Lower leg skin (tissue), 4 donors: ENCODE data around the gene GRIA1. TPM values are rescaled to one million over a fixed set of nuclear protein-coding genes. Genes with fewer than 3 reads are reported as not detected.

Experiments
- DNase-seq, 2 donors: peaks; one replicate each; pipeline ENCODE4 v3.0.0-alpha.2; 2019; ENCODE audit warnings: low spot score in 2 of 2
- H3K4me3 ChIP-seq: fragments of 200-600 bp; sonication (generic); 2 replicates; pipeline ENCODE4 v1.5.1; 2017; ENCODE audit warnings: mild to moderate bottlenecking, low read depth; ENCODE audit not compliant: poor library complexity, severe bottlenecking
- POLR2A ChIP-seq, 2 donors: fragments of 450-650 bp; IDR thresholded peaks; one replicate each; pipeline ENCODE4 v1.6.1; 2016 to 2017; ENCODE audit warnings: antibody characterized with exemption in 2 of 2, mild to moderate bottlenecking in 1 of 2, moderate library complexity in 1 of 2
- WGBS, 2 donors: methylation state at CpG; one replicate each; pipeline ENCODE4 v1.1.5; 2018; 5-methylcytosine and 5-hydroxymethylcytosine counted together
- intact Hi-C: fragments of 100-400 bp; cut with DNase I; formaldehyde crosslinking; loops from one replicate; pipeline ENCODE4 v1.15.0; 2023; ENCODE audit warnings: low total_unique reads
- total RNA-seq, 4 donors: library from RNA; depleted of rRNA; stranded (reverse); fragments of >200 nt; gene quantifications; one replicate each; pipeline ENCODE4 v1.1.0, GENCODE V29; 2016
- TF ChIP-seq, protein P1 (sequence below), 3 donors: fragments of 450-650 bp; IDR thresholded peaks; one replicate each; pipeline ENCODE4 v1.5.1; 2016; ENCODE audit warnings: antibody characterized with exemption in 3 of 3, mild to moderate bottlenecking in 3 of 3, moderate library complexity in 2 of 3

The GRIA1 gene
- total RNA-seq, 4 donors from 2014 or later = 0.08 to 2.3 (median 0.40) TPM

DNA sequence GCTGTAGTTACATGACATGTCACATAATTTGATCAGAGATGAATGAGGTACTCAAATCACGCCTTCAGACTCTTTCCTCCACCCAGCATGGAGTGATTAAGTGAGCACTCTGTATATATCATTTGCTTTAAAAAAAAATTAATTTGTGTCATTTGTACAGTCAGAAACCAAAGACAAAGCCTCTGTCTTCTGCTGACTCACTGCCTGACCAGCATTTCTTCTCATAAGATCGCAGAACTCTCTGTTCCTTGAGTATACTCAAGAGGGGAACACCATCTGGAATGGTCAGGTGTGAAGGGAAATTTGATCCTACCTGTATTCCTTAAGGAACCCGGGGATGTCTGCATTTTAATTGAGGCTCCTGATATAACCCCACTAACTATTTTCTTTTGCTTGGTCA lies 293.8 kb downstream of the GRIA1 start:
- TF ChIP-seq POLR2A (IDR thresholded peaks at IDR 0.05) = no peak
- TF ChIP-seq, protein P1, sequence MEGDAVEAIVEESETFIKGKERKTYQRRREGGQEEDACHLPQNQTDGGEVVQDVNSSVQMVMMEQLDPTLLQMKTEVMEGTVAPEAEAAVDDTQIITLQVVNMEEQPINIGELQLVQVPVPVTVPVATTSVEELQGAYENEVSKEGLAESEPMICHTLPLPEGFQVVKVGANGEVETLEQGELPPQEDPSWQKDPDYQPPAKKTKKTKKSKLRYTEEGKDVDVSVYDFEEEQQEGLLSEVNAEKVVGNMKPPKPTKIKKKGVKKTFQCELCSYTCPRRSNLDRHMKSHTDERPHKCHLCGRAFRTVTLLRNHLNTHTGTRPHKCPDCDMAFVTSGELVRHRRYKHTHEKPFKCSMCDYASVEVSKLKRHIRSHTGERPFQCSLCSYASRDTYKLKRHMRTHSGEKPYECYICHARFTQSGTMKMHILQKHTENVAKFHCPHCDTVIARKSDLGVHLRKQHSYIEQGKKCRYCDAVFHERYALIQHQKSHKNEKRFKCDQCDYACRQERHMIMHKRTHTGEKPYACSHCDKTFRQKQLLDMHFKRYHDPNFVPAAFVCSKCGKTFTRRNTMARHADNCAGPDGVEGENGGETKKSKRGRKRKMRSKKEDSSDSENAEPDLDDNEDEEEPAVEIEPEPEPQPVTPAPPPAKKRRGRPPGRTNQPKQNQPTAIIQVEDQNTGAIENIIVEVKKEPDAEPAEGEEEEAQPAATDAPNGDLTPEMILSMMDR (IDR thresholded peaks at IDR 0.05) = no peak
- H3K4me3 ChIP-seq = no peak overlapping the region
- intact Hi-C loops = no loop called here
- 63 to 84% methylated on average over 3 of the region's 3 CpGs for WGBS, 2 donors
- no peak for DNase-seq

DNA sequence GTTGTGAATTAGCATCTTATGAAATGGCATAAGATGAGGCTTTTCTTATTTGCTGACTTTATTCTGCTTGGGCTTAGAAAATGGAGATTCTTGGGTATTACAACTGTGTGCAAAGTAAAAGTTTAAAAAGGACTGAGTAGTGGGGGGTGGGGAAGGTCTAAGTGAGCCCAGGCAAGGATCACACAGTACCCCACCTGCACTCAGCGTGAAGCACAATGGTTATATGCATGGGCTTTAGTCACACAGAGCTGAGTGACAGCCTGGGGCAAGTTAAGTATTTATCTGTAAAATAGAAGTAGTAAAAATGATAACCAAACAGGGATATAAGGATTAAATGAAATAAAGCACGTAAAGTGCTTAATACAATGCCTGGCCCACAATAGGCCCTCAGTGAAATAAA lies 300.9 kb downstream of the GRIA1 start:
- intact Hi-C loops = no loop called here
- DNase-seq = no peak
- TF ChIP-seq, protein P1 (IDR thresholded peaks at IDR 0.05) = no peak
- no peak for TF ChIP-seq POLR2A (IDR thresholded peaks at IDR 0.05)
- WGBS, 2 donors = 80 to 86% methylated on average over 2 of the region's 2 CpGs
- H3K4me3 ChIP-seq = no peak overlapping the region

DNA sequence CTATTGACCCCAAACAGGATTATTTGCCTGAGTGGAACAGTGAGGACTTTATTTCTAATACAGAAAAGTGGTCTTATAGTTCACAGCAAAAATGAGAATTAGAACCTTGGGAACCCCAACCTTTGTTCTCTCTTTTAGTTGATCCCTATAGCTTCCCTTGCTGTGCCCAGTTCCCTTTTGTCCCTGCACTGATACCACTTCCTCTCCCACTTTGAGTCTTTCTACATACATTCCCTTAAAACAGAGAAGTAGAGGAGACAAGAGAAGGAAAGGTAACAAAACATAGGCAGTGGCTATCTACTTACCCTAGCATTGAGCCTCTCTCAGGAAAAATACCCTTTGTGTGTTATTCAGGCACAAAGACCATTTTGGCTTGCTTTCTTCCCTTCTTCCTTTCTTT lies 301.8 kb downstream of the GRIA1 start:
- DNase-seq = no peak
- TF ChIP-seq, protein P1 (IDR thresholded peaks at IDR 0.05) = no peak
- TF ChIP-seq POLR2A (IDR thresholded peaks at IDR 0.05) = no peak
- H3K4me3 ChIP-seq = no peak overlapping the region
- intact Hi-C loops = no loop called here

DNA sequence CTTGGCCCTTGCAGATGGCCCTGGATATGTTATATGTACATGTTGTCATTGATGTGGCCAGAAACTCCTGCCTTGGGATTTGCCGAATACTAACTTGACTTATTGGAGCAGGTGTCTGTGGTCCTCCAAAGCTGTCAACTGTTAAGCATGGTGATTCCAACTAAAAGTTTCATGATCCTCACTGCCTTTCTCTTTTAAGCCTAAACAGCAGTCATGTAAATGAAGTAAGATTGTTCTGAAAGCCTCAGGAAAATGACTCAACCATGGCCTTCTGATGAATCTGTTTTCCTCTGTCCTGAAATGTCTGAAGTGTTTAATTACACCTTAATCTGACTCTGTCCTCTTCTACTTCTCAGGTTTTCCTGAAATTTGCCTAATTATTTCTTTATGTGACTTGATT lies 303.2 kb downstream of the GRIA1 start:
- no peak overlapping the region for H3K4me3 ChIP-seq
- TF ChIP-seq, protein P1 (IDR thresholded peaks at IDR 0.05) = no peak
- no peak for TF ChIP-seq POLR2A (IDR thresholded peaks at IDR 0.05)
- intact Hi-C loops = no loop called here
- 82 to 100% methylated on average over 1 of the region's 1 CpG for WGBS, 2 donors
- DNase-seq = no peak

DNA sequence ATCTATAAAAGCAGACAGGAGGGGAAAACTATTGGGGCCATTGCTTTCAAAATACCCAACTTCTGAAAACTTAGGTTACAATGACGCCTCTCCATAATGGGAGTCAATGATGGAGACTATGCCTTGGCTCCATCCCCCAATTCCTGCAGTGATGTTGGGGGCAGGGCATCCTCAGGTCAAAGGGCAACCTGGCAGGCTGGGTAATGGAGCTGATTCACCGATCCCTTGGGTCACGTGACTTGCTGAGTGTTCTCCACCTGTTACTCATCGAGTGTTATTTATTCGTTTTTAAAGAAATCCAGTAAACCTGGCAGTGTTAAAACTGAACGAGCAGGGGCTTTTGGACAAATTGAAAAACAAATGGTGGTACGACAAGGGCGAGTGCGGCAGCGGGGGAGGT lies 303.9 kb downstream of the GRIA1 start:
- intact Hi-C loops = no loop called here
- H3K4me3 ChIP-seq = no peak overlapping the region
- TF ChIP-seq POLR2A (IDR thresholded peaks at IDR 0.05) = no peak
- TF ChIP-seq, protein P1 (IDR thresholded peaks at IDR 0.05) = no peak
- WGBS, 2 donors = 88 to 90% methylated on average over 10 of the region's 10 CpGs
- no peak for DNase-seq

DNA sequence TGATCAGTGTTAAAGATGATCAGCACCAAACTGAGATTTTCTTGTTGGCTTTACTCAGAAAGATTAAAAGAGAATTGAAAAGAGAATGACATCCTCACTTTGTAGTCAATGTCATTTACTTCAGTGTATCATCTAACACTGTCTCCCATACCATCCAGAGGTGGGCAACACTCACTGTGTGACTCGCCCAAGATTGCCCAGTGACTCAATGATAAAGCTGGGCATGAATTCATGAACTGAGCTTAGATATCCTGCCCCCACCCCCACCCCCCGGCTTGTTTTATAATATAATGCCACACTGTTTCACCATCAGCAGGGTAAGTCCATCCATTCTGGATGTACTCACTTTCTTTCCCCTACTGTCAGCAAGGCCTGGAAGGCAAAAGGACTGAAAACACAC lies 306.1 kb downstream of the GRIA1 start:
- TF ChIP-seq POLR2A (IDR thresholded peaks at IDR 0.05) = no peak
- TF ChIP-seq, protein P1 (IDR thresholded peaks at IDR 0.05) = no peak
- WGBS, 2 donors = 89 to 91% methylated on average over 2 of the region's 2 CpGs
- intact Hi-C loops = no loop called here
- no peak overlapping the region for H3K4me3 ChIP-seq
- DNase-seq = no peak
